Embryonic facial prominence (tissue), 1 donor: ENCODE measurements around the gene ERFL.
"Not testable (repeated sequence)": the region's sequence is repeated elsewhere in the genome, so short reads cannot be mapped to it uniquely, and the experiment has no call there.

Experiments used
- DNase-seq: peaks from one replicate; pipeline ENCODE4 v3.0.0-alpha.2; 2016; ENCODE audit errors: extremely low spot score

The ERFL gene

DNA sequence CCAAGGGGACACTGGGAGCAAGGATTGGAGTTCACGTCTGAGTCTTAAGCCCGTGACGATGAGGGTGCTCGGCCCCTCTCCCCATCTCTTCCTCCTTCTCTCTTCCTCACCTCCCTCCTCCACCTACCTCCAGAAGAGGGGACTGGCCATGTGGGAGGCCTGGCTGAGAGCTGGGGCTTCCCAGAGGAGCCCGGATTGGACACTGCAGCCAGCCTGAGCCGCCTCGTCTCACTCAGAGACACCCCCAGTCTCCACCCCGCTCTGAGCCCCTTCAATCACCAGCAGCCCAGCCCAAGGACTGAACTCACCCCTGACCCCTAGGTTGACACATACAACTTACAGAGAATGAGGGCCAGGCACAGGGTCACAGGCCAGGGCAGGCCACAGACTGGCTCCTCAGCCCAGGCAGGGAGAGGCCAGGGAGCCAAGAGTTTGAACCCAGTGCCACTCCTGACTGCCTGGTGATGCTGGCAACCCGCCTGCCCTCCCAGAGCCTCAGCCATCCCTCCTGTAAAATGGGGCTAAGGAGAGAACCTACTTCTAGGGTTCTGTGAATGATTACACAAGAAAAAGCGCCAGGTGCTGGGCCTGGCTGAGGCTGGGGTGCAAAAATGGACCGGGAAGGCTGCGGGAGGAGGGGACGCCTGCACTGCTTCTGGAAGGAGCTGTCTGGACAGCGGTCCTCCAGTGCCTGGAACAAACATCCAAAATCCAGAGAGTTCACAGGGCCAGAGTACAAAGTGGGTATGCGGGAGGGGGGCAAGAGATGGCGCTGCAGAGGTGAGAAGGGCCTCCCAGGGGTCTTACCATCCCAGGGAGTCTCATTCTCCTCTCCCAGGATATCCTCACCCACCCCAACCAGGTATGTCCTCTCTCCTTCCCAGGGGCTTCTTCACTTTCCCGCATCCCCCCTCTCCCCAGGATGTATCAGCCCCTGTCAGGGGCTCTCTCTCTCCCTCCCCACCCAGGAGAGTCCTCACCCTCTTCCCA is 50.0 kb downstream of the ERFL start:
- DNase-seq = no peak

DNA sequence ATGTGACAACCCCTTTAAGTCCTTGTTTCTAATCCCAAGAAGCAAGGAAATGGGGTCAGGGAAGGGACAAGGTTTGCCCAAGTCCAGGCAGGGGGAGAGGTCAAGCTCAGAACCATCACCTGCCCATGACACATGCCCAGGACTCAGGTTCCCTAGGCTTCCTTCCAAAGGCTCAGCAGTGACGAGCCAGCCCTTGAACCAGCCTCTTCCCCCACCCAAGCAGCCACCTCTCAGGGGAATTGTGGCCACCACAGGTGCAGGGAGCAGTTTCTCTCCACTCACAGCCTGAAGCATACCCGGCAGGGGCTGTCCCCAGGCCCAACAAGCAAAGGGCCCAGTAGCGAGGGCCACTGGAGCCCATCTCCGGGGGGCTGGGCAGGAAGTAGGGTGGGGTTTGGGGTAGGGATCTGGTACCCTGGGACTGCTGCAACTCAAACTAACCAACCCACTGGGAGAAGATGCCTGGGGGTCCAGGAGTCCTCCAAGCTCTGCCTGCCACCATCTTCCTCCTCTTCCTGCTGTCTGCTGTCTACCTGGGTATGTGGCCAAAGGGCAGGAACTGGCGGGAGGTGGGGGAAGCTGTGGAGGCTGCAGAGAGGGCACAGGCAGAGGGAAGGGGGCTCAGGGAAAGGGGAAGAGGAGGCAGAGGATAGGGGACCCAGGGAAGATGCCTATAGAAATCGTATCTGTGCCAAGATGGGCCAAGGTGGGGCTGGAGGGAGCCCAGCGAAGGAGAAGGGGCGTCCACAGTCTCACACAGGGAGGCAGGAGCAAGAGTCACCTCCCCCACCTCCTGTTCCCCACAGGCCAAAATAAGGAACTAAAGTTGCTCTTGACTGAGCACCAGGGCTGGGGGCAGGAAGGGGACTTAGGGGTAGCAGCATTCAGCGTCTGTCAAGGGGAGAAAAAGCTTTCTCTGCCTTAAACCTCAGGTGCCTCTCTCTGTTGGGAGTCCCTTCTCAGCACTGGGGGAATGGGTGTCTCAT is 51.1 kb downstream of the ERFL start, which contains the start of gene CD79A:
Gene CD79A, plus strand, starts transcription at position 433 of the 986 bp plus-strand sequence. Its CDS starts 26 bp downstream, at position 459.
- no peak for DNase-seq

DNA sequence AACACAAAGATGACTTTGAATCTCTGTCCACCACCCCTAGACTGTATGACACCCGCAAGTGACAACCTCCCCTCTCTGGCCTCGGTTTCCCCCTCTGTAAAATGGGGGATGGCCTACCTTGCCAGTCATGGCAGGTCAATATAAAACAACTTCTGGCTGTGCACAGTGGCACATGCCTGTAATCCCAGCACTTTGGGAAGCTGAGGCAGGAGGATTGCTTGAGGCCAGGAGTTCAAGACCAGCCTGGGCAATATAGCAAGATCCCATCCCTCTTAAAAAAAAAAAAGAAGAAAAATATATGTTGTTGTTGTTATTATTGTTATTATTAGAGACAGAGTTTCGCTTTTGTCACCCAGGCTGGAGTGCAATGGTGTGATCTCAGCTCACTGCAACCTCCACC is 52.3 kb downstream of the ERFL start:
- DNase-seq = not testable (repeated sequence)

DNA sequence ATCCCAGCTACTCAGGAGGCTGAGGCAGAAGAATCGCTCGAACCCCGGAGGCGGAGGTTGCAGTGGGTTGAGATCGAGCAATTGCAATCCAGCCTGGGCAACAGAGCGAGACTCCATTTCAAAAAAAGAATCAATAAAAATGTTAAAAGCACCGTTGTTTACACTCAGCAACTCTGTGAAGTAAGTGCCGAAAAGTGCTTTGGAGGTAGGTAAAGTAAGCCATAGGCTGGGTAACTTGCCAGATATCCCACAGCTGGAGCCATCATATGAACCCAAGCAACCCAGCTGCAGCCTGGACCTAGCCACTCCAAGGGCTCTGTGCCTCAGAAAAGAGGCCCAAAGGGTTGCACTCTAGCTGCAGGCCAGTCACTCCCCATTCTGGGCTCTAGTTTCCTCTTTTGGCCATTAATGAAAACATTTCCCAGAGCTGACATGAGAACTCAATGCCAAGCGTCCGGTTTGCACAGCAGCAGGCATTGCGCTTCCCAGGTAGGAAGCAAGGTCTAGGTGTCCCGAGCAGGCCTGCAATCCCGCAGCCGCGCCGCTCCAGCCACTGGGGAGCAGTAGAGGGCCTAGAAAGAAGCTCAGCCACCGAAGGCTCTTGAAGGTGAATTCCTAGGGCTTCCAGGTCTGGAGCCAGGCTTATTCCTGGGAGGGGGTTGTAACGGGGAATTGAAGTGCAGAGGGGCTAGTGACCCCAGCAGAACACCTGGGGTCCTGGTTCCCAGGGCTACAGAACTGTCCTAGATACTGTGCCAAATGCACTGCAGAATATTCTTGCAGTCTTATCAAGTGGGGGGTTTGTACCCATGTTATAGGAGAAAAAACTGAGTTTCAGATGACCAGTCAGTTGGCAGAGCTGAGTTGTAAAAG is 55.2 kb downstream of the ERFL start:
- no peak for DNase-seq

DNA sequence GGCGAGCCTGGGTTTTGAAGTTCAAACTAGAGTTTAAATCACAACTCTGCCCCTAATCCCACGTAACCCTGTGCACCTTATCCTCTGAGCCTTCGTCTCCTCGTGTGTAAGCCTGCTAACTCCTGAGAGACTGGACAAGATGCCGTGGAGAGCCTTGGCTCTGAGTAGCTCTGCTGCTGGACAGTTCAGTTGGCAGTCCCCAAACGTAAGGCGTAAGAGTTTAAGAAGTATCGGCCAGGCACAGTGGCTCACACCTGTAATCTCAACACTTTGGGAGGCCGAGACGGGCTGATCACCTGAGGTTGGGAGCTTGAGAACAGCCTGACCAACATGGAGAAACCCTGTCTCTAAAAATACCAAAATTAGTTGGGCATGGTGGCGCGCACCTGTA is 55.9 kb downstream of the ERFL start:
- DNase-seq = no peak

DNA sequence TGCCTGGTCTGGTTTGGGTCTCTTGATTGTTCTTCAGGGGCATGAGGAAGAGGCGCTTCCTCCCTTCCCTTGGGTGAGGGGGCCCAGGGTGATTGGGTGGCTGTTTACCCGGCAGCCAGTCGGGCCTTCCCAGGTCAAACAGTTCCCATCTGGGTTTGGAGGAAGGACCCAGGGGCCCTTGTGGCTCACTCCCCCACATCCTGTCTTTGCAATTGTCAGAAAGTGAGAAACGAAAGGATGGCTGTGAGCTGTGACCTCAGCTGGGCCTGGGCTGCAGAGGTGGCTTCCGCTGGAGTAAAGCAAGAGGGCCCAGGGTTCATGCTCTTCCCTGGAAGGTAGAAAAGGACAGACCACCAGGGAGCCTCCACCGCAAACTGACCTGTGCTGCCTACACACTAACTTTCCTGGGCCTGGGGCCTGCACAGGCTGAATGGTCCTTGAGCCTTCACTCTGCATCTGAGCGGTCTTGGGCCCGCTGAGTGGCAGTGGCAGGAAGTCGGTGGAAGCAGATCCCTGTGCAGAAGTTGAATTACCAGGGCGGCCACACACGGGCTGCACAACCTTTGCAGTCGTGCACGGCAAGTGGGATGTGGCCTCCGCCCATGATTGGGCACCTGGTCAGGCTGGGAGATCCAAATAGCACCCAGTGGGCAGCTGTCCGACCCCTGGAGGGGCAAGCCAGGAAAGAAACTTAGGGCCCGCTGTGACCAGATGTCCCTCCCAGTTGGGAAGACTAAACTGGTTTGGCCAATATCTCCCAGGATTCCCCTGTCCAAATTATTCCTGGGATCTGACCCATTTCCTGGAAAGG is 56.5 kb downstream of the ERFL start:
- DNase-seq = no peak

DNA sequence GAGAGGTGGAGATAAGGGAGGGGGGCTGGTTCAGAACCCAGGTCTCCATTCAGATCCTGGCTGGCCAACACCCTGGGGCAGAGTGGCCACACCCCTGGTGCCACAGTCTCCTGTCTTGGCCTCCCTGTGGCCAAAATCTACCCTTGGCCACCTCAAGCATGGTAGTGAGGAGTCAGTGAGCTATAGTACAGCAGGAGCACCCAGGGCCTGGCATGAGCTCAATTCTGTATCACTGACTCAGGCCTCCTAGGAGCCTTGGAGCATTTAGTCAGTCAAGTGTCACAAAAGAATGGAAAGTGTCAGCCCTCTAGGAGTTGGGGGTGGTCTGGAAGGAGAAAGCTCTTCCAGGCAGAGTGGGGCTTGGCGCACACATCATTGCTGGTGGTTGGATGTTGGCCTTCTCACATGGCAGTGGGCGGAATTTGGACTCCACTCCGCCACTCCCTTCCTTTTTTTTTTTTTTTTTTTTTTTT is 57.8 kb downstream of the ERFL start:
- no peak for DNase-seq

DNA sequence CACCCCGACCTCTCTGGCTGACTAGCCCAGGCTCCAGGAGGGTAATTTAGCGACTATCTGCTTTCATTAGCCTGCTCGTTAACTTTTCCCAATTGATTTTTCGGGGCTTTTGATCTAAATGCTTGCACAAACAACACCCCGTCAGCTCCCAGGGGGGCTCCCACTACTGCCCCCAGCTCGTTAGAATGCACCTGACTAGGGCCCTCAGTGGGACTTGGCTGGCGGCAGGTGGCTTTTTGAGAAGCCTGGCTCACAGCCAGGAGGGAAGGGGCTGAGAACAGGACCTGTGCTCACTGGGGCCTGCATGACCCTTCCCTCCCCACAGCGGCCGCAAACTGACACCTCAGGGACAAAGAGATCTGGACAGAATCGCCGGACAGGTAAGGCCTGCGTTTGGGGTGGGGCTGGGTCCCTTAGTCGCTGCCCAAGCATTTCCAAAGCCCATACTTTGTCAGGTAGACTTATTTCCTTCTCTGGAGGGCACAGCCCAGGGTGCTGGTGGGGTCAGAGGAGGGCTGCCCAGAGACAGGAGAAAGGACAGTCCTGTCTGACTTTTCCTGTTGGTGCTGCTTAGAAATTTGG is 58.8 kb downstream of the ERFL start:
- no peak for DNase-seq

DNA sequence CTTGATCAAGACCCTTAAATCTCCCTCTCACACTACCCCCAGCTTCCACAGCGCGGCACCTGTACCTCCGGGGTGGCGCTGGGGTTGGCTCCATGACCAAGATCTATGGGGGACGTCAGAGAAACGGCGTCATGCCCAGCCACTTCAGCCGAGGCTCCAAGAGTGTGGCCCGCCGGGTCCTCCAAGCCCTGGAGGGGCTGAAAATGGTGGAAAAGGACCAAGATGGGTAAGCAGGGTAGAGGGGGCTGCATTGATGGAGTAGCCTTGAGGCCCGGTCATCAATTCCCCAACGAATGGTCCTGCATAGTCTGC is 59.3 kb downstream of the ERFL start:
- DNase-seq = no peak

DNA sequence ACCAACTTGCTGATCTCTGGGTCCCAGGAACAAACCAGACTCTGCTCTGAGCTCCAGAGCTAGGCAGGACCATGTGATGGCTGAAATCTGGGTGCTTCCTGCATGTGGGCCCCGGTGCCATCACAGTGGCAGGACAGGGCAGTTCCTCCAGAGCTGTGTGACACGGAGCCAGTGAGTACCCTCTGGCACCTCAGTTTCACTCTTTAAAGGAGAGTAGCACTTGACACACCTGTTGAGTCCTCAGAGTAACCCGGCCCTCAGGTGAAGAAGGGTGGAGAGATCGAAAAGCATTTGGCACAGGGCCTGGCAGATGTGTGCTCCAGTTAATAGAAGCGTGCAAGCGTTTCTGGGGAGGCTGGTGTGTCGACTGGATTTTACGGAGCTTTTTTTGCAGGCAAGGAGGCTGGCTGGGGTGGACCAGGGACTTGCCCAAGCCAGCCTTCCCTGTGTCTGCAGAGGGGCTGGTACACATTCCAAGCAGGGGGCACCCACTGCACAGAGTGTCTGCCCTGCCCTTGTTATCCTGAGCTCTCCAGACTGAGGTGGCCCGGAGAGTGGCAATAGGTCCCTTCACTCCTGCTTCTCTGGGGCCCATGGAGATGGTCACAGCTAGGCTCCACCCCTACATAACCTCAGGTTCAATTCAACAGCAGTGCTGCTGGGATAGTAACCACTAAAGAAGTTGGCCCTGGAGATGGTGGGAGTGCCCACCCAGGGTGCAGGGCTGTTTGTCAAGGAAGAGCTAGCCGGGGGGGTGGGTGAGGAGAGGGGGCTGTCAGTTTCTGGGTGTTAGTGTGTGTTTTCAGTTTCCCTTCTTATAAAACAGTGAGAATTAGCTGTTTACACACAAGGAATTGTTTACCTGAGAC is 59.9 kb downstream of the ERFL start:
- no peak for DNase-seq

DNA sequence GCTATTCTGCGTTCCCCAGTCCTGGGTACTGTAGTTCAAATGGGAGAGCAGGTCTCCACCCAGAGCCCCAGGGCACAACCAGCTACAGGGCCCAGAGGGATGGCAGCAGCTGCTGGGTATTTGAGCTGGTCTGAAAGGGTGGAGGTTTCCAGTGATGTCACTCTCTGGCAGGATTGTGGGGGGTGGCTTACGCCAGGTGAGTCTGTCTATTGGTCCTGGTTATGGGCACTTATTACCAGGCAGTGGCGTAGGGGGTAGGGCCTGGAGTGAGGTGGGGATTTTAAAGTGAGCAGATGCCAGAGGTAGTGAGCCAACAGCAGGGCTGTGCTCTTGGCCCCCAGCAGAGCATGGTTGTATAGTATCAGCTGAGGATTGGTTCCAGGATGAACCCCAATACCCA is 62.0 kb downstream of the ERFL start:
- DNase-seq = no peak

DNA sequence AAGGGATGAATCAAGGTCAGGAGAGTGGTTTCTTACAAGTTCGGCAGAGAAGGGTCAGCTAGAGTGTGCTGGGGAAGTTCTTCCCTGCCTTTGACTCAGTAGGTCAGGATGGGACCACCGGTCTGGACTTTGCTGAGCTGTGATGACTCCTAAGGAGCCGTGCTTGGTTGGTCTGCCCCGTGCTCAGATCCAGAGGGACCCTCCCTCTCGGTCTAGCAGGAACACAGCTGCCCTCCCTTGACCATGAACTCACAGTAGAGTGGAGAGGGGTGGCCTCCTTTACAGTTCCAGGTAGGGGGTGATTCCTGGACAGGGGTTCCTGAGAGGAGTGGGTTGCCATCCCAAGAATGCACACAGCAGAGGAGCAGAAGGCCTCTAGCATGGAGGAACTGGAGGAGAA is 63.9 kb downstream of the ERFL start:
- DNase-seq = no peak

DNA sequence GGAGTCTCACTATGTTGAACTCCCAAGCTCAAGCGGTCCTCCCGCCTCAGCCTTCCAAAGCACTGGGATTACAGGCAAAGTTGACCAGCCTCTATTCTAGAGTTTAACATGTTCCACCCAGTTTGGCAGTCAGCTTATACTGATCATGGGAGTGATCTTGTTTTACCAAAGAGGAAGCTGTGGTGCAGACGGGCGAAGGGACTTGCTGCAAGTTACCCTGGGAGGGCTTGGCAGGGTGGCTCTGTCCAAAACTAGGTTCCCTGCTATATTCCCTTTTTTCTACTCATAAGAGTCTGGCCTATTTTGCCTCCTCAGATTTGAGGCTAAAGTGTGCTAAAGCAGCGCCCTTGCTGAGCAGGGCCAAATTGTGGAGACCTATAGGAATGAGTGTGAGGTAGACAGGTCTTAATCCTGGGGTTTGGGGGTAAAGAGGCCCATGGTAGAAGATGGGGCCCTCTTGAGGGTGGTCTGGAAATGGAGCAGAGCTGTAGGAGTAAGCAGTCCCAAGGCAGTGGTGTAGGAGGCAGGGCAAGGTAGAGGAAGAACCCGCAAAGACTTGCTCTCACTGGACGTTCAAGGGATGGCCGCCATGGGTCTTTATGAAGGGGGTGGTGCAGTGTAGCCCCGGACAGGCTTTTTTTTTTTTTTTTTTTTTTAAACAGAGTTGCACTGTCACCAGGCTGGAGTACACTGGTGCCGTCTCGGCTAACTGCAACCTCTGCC is 64.9 kb downstream of the ERFL start:
- DNase-seq = no peak

DNA sequence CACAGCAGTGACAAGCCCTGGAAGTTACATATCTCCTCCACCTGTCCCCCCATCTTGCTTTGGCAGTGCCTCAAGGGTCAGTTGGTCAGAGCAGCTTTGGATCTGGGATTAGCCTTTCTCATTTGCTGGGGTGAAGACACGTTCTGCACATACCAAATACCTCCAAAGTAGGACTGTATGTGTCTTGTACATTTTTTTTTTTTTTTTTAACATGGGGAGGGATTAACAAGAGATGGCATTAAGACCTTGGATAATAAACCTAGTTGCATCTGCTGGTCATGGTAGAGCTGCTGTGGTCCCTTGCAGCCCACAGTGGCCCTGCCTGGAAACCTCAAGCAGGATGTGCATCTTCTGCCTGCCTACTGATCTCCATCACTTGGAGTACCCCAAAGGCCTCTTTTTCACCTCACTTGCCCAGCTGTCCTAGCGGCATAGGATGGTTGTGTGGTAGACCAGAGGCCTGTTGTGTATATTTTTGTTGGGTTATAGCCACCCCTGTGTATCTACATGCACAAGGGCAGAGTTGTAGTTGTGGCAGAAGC is 65.7 kb downstream of the ERFL start:
- DNase-seq = no peak

DNA sequence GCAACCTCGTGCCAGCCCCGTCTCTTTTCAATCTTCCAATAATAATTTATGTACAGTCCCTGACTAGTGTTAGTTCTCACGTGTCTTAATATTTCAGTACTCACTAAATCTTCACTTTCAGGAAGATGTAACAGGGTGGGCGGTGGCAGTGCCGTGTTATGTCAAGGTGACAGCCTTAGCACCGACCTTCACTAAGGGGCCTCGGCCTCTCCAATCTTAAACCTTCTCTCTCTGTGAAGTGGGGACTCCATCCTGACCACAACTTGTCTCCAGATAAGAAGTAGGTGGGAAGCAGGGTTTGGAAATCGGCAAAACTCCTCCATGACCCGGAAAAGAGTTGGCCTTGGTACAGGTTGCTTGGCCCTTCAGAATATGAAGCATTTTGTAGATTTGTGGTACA is 66.4 kb downstream of the ERFL start:
- no peak for DNase-seq

DNA sequence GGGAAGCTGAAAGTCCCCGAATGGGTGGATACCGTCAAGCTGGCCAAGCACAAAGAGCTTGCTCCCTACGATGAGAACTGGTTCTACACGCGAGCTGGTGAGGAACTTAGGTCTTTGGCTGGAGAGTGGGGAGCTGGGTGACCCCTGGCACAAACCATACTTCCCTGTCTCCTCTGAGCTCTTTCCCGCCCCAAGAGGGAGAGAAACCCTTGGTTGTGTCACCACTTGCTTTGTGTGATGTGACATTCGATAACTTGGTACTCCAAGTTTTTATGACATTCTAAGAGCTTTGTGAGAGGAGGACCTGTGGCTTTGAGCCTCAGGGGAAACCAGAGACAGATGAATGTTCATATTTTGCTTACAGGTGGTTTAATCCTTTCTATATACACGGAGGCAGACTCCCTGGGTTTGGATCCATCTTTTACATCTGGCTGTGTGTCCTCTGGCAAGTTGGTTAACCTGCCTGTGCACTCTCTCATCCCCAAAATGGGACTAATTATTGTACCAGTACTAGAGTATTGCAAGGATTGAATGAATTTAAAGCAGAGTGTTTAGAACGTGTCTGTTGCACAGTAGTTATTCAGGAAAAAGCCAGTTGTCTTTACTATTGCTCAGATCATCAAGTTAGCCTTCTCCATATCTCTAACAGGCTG is 67.0 kb downstream of the ERFL start:
- DNase-seq = no peak

DNA sequence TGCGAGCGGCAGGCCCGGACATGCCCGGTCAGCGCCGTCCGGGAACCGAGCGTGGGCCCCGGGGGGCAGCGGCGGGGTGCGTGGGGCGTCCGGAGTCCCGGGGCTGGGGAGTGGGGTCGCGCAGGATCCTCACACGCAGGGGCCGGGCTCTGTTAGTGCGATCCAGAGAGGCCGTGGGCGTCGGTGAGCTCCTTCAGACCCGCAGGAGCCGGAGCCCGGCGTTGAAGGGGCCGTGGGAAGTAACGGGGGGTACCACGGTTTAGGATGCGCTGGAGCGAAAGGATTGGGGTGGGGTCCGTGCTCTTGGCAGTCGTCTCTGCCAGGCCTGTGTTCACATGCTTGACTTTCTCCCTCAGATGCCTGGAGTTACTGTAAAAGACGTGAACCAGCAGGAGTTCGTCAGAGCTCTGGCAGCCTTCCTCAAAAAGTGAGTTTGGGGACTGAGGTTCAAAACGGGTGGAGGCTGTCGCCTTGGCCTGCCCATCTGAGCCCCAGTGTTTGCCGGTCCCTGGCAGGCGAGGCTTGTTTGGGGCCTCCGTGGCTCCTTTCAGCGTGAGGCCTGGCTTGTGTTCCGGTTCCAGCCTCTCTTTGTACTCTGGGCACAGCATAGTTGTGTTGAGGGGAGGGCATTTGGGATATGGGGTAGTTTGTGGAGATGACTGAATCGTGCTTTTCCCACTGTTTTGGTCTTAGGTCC is 67.7 kb downstream of the ERFL start:
- no peak for DNase-seq
